GM21515 (cell line): ENCODE data around the gene ZNF398.
A peak's percentile ranks its signal among the peaks of the same experiment; 100 is the strongest.

ENCODE experiments used
- ATAC-seq: cut with Tn5 transposase; IDR thresholded peaks from one replicate; pipeline ENCODE4 v1.9.1; 2021; ENCODE audit not compliant: unreplicated experiment

Gene ZNF398

DNA sequence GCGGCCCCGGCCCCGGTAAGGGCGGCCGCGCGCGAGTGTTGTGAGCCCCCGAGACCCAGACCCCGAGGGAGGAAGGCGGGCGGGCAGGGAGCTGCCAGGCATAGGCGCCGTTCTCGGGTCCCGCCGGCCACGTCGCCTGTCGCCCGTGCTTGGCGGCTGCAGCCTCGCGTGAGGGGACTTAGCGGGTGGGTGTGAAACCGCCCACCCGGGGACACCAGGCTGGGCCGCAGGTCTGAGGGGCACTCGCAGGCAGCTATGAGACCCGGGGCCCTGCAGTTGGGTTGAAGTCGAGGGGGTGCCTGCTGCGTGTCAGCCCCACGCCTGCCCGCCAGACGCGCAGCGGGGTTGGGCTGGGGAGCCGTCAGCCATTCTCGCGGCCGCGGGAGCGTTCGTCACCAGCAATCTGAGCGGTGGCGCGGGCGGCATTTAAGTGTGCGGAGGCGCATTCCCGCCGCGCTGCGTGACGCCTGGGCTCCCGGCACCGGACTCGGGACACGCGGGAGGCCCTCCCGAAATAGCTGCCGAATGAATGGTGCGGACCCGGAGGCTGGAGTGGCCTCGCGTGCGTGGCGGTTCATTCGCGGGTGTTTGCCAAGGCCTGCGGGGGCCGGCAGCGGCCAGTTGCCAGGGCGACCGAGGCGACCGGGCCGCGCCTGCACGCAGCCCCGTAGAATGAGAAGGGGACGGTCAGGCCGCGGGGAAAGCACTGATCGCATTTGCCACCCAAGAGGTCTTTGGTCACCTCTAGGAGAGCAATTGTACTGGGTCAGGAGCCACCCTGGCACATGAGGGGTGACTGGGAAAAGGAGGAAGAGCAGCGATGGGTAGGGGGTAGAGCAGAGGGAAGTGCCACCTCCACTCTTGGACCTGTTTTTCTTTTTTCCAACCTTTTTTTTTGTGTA, 750 bp downstream of the ZNF398 start:
- ATAC-seq, result peak; percentile 32

DNA sequence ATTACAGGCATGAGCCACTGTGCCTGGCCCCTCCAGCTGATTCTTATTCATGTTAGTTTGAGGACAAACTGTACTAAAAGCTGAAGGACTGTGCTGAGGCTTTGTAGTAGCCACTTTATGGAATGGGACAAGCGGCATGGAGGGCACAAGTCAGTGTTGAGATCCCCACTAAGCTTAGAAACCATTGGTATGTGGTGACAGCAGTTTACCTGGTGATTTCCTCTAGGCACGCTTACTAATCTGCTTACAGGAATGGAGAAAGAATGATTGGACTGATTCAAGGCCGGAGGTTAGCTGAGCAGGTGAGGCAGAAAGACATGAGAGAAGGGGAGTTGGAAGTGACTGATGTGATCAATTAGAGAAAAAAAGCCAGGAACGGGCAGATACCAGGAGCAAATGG, 3.7 kb downstream of the ZNF398 start:
- ATAC-seq, result no peak

DNA sequence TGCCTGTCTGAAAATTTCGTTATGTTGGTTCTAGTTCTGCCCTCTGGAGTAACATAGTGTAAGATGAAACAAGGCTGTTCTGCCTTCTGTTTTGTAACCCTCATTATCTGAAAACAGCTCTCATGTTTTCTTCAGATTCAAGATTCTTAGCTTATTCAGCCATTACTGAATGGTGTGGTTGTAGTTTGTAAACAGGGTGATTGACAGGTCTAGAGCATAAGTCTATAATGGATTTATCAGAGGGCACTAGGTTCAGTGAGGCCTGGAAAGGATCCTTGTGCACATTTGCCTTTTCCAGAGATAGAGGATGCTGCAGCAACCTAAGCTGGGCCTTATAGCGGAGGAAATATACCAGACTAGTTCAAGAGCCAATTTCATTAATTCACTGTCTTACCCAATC, 6.1 kb downstream of the ZNF398 start:
- ATAC-seq, result no peak

DNA sequence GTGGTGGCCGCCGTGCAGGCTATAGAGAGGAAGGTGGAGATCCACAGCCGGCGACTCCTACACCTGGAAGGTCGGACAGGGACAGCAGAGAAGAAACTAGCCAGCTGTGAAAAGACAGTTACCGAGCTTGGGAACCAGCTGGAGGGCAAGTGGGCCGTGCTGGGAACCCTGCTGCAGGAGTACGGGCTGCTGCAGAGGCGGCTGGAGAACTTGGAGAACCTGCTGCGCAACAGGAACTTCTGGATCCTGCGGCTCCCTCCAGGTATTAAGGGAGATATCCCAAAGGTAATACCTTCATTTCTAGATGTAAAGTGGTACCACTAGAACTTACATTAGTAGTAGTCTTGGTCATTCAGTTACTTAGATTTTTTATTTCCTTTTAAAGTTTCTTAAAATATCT, 6.8 kb downstream of the ZNF398 start:
- ATAC-seq, result no peak

DNA sequence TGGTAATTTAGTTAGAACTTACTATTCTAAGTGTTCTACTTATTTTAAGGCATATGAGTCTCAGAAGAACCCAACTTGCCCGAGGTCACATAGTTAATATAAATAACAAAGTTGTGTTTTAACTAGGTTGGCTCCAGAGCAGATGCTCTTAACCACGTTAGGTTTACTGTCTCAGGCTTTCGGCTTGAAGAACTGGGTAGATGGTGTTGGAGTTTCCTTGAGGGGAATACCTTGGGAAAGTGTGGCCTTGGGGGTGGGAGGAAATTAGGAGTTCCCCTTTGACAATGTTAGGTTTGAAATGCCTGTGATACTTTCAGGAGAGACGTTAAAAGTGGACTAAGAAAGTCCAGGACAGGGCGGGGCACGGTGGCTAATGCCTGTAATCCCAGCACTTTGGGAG, 9.6 kb downstream of the ZNF398 start:
- ATAC-seq, result no peak

DNA sequence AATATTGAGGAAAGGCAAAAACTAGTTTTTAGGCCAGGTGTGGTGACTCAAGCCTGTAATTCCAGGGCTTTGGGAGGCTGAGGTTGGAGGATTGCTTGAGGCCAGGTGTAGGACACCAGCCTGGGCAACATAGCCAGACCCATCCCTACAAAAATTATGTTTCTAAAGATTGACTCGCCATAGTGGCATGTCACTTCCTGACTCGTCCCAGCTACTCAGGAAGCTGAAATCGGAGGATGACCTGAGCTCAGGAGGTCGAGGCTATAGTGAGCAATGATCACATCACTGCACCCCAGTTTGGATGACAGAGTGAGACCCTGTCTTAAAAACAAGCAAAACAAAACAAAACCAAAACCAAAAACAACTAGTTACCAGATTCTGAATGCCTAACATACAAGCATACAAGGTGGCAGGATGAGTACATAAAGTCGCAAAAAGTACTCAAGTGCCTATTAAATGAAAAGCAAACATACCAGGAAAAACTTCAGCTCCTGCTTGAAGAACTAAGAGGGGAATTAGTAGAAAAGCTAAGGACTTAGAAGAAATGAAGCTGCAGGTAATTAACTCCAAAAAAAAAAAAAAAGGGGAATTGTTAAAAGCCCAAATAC, 14.1 kb downstream of the ZNF398 start:
- no peak for ATAC-seq

DNA sequence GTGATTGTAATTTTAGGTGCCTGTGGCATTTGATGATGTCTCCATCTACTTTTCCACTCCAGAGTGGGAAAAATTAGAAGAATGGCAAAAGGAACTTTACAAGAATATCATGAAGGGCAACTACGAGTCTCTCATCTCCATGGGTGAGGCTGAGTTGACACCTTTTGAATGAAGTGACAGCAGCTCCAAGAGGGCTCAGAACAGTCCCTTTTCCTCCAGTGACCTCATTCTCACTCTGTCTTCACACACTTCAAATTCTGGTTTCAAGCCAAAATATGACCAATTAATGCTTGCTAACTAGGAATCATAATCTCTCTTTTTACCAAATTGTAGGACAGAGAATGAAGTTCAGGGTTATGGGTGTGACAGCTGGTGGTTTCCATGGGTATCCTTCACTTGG, 18.9 kb downstream of the ZNF398 start:
- ATAC-seq, result no peak

DNA sequence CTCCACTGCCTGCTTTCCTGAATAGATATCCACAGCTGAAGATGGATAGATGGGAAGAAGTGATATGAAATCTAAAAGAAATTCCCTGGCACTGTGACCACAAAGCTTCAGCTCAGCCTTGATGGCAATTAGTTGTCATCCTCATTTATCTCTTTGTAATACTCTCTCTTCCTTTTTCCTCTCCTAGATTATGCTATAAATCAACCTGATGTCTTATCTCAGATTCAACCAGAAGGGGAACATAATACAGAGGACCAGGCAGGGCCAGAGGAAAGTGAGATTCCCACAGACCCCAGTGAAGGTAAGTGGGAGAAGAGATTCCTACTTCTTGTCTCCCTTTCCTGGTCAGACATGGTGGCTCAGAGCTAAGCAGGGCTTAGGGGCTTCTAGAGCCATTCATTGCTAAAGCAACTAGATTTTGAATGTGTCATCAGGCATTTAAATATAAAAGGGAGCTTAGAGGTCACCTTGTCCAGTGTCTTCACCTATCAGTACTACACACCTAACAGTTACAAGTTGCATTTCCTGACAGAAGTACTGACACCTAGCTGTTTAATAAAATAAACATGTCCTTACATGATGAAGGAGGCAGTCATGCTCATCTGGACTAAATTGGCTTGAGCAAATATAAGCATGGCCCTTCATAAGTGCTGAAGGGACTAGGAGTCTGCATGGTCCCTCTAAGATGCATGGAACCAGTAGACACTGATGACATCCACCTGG, 19.5 kb downstream of the ZNF398 start:
- ATAC-seq, result no peak

DNA sequence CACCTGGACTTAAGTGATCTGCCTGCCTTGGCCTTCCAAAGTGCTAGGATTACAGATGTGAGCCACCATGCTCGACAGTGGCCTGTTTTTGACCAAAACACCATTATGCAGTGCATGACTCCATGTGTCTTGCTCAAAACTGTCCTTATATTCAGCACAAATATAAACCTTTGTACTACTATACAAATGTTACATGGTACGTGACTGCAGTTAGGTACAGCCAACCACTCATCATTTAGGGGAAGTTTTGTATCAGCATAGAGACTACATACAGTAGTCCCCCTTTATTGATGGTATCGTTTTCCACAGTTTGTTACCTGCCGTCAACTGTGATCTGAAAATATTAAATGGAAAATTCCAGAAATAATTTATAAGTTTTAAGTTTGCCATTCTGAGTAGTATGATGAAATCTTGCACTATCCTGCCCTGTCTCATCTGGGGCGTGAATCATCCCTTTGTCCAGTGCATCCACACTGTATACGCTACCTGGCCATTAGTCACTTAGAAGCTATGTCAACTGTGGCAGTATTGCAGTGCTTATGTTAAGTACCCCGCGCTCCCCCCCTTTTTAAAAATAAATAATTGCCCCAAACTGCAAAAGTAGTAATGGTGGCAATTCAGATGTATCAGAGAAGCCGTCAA, 24.8 kb downstream of the ZNF398 start:
- ATAC-seq, result no peak

DNA sequence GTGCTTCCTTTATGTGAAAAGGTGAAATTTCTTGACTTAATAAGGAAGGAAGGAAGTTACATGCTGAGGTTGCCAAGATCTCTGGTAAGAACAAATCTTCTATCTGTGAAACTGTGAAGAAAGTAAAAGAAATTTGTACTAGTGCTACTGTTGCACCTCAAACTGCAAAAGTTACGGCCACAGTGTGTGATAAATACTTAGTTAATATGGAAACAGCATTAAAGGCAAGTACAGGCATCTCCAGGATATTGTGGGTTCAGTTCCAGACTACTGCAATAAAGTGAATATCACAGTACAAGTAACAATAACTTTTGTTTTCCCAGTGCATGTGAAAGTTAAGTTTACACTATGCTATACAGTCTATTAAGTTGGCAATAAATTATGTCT, 25.3 kb downstream of the ZNF398 start:
- ATAC-seq, result no peak

DNA sequence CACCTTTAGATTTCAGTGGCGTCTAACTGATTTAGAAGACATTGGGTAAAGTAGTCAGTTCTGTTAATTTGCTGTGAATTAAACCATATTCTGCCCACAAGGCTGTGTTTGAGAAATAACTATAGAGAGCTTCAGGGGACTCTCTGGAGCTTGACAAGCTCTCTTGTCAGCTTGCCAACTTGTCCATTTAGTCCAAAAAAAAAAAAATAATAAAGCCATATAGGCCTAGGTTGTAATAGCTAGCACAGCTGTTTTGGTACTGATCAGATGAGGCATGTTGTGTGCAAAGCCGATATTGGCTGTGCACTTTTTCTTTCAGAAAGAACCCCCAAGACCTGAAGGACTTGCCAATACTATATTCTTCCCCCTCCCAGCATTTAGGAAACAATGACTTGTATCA, 27.9 kb downstream of the ZNF398 start:
- no peak for ATAC-seq

DNA sequence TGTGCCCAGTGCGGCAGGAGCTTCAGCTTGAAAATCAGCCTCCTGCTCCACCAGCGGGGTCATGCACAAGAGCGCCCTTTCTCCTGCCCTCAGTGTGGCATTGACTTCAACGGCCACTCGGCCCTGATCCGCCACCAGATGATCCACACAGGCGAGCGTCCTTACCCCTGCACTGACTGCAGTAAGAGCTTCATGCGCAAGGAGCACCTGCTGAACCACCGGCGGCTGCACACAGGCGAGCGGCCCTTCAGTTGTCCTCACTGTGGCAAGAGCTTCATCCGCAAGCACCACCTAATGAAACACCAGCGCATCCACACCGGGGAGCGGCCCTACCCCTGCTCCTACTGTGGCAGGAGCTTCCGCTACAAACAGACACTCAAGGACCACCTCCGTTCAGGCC, 32.0 kb downstream of the ZNF398 start:
- no peak for ATAC-seq

DNA sequence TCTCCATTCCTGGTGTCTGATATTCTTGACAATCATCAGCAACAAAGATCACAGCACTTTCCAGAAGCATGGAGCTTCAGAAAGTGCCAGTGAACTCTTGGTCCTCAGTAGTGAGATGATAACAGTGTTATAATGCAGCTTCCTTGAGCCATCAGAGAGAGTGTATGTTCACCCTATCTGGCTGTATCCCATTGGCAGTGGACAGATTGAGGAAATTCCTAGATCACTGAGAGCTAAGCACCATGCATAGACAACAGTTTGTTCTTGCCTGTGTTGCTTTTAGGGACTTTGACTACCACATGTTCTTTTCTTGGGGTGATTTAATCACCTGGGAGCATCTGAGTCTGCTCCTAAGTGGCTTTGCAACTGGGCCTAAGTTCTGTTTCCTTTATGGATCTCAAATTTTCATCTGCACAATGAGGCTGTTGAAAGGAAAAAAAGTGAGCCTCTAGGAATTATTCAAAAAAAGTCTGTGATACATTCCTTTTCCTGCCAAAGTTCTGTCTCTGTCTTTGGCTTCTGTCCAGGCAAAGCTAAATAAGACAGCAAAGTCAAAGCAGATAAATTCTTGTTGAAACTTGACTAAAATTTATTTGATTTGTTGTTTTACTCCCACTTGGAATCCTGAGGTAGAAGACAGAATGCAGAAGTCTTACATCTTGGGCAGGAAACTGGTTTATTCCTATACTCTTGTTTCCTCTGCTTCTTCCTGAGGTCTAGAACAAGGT, 33.6 kb downstream of the ZNF398 start:
- no peak for ATAC-seq

DNA sequence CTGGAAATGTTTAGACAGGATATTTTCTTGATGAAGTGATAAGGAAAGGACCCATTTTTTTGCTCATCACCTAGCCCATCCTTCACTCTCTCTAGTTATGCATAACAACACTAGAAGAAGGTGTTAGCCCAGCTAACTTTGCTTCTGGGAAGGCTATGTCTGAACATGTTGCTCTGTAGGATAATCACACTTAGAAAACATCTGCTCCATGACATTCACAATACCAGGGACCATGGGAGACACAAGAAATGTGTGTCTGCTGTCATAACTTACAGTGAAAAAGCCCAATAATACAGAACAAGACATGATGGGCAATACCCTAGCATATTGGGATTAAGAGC, 34.2 kb downstream of the ZNF398 start:
- ATAC-seq, result no peak

DNA sequence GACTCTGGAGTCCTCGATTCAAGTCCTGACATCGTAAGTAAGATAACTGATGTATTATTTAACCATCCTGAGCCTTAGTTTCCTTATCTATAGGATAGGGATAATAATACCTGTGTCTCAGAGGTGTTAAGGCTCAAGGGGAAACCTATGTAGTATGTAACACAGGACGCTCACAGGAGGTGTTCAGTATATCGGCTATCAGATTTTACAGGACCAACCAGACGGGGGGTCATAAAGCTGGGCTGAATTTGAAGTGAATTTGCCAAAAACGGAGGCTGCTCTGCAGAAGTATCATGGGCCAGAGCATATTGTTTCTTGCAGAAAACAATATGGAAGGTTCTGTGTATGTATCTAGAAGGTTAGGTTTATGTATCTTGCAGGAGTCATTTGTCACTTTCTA, 37.0 kb downstream of the ZNF398 start:
- ATAC-seq, result no peak

DNA sequence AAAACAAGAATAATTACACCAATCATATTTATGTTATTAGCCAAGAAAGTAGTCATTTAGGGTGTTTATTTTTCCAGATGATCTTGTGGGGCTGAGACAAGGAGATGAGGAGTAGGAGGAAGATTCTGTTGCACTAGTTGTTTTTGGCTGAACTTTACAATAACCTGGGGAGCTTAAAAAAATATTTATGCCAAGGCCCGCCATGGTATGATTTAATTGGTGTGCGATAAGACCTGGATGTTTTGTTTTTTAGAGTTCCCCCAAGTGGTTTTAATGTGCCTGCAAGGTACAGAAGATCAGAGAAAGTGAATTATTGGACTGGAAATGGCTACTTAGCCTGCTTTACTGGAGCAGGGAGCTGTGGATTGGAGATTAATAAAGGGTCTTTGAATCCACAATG, 41.0 kb downstream of the ZNF398 start:
- ATAC-seq, result no peak

DNA sequence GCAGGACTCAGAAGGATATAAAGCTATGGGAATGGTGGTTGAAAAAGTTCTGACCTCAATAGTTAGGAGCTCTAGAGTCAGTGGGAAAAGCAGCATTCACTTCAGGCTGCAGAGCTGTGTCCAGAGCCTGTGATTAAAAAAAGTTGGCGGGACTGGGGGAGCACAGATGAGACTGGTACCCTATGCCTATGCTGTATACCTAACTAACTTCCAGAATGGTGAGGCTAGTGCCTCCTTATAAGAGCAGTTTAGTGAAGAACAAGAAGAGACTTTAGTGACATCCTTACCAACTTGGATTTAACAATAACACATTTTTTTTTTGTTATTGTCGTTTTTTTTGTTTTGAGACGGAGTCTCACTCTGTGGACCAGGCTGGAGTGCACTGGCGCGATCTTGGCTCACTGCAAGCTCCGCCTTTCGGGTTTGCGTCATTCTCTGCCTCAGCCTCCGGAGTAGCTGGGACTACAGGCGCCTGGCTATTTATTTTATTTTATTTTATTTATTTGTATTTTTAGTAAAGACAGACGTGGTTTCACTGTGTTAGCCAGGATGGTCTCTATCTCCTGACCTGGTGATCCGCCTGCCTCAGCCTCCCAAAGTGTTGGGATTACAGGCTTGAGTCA, 41.5 kb downstream of the ZNF398 start:
- no peak for ATAC-seq

DNA sequence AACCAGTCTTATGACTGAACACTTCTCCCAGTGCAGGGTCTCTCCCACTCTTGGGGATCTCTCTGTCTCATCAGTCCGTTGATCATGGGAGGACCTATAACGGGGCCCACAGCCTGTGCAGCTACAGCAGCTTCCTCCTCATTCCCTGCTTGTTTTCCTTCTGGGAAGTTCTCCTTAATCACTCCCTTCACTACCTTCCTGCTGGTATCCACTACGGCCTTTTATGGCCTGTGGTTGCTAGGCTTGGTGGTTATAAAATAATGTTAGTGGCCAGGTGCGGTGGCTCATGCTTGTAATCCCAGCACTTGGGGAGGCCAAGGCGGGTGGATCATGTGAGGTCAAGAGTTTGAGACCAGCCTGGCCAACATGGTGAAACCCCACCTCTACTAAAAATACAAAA, 44.6 kb downstream of the ZNF398 start:
- ATAC-seq, result no peak

DNA sequence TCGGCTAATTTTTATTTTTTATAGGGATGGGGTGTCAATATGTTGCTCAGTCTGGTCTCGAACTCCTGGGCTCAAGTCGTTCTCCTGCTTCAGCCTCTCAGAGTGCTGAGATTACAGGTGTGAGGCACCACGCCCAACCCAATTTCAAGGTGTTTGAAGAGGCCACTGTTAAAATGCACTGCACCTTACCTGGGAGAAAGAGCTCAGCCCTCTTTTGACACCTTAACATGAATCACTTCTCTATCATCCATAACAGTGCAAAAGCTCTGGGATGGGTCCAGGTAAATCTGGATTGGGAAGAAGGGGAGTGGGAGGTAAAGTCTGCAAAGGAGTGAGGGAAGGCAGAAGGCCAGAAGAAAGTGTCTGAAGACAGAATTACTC, 47.5 kb downstream of the ZNF398 start:
- no peak for ATAC-seq
